Mesendoderm (in vitro differentiated cells): ENCODE data around the gene CHAC1.

Experiments
- DNase-seq: peaks from one replicate; pipeline ENCODE4 v3.0.0; 2013
- H2AK5ac ChIP-seq: 2 replicates; pipeline ENCODE4 v1.6.1; 2013; ENCODE audit warnings: low read length, inconsistent platforms
- H2BK120ac ChIP-seq: 2 replicates; pipeline ENCODE4 v1.6.1; 2013; ENCODE audit warnings: low read depth, mild to moderate bottlenecking, low read length, moderate library complexity, mixed read lengths
- H2BK15ac ChIP-seq: replicated peaks from 2 replicates; pipeline ENCODE4 v1.6.1; 2013; ENCODE audit warnings: low read depth, mild to moderate bottlenecking, moderate library complexity
- H2BK5ac ChIP-seq: 2 replicates; pipeline ENCODE4 v1.6.1; 2013; ENCODE audit warnings: low read length, inconsistent platforms
- H3K18ac ChIP-seq: 2 replicates; pipeline ENCODE4 v1.6.1; 2013; ENCODE audit warnings: mild to moderate bottlenecking, low read length, mixed read lengths
- H3K23ac ChIP-seq: one replicate; pipeline ENCODE4 v1.6.1; 2013; ENCODE audit warnings: low read length
- H3K27ac ChIP-seq: 2 replicates; pipeline ENCODE4 v1.5.1; 2013; ENCODE audit warnings: low read depth, mild to moderate bottlenecking, inconsistent platforms, low read length, moderate library complexity
- H3K27me3 ChIP-seq: 2 replicates; pipeline ENCODE4 v1.6.1; 2013; ENCODE audit warnings: low read length, control low read depth, mild to moderate bottlenecking, inconsistent platforms; ENCODE audit not compliant: insufficient read depth, poor library complexity
- H3K36me3 ChIP-seq: 2 replicates; pipeline ENCODE4 v1.6.1; 2013; ENCODE audit warnings: low read length, inconsistent platforms; ENCODE audit not compliant: control insufficient read depth, insufficient read depth
- H3K4ac ChIP-seq: one replicate; pipeline ENCODE4 v1.6.1; 2013; ENCODE audit warnings: low read depth, mild to moderate bottlenecking, low read length, moderate library complexity
- H3K4me1 ChIP-seq: 2 replicates; pipeline ENCODE4 v1.6.1; 2013; ENCODE audit warnings: low read depth, low read length, inconsistent platforms; ENCODE audit not compliant: control insufficient read depth
- H3K4me2 ChIP-seq: 2 replicates; pipeline ENCODE4 v1.6.1; 2013; ENCODE audit warnings: low read length
- H3K4me3 ChIP-seq: 2 replicates; pipeline ENCODE4 v1.5.1; 2013; ENCODE audit warnings: mild to moderate bottlenecking, low read length
- H3K56ac ChIP-seq: one replicate; pipeline ENCODE4 v1.6.1; 2013; ENCODE audit warnings: low read length
- H3K79me1 ChIP-seq: 2 replicates; pipeline ENCODE4 v1.6.1; 2013; ENCODE audit warnings: low read length, inconsistent platforms
- H3K79me2 ChIP-seq: 2 replicates; pipeline ENCODE4 v1.6.1; 2013; ENCODE audit warnings: mild to moderate bottlenecking, low read length; ENCODE audit not compliant: control insufficient read depth, insufficient read depth
- H3K9ac ChIP-seq: 2 replicates; pipeline ENCODE4 v1.6.1; 2013; ENCODE audit warnings: low read length, inconsistent platforms
- H4K5ac ChIP-seq: one replicate; pipeline ENCODE4 v1.6.1; 2013; ENCODE audit warnings: low read length
- H4K8ac ChIP-seq: one replicate; pipeline ENCODE4 v1.6.1; 2013; ENCODE audit warnings: low read depth, mild to moderate bottlenecking, control low read depth, low read length, moderate library complexity
- WGBS: extraction: QIAGEN DNeasy Blood & Tissue Kit; methylation state at CpG from one replicate; pipeline ENCODE4 v1.1.7; 2013; ENCODE audit warnings: low lambda C conversion rate, missing lambda C conversion rate; ENCODE audit not compliant: insufficient coverage; ENCODE audit errors: extremely low coverage; 5-methylcytosine and 5-hydroxymethylcytosine counted together

The CHAC1 gene

GRCh38 chr15:40984964-40985363, 31.7 kb downstream of the CHAC1 start:
- no peak overlapping the region for H2AK5ac ChIP-seq
- no peak overlapping the region for H3K56ac ChIP-seq
- no peak overlapping the region for H3K4me2 ChIP-seq
- H4K8ac ChIP-seq, result no peak overlapping the region
- H3K9ac ChIP-seq, result no peak overlapping the region
- H2BK120ac ChIP-seq, result no peak overlapping the region
- H3K79me2 ChIP-seq, result no peaks in the 10 kb centered on the region
- H3K27me3 ChIP-seq, result no peaks in the 10 kb centered on the region
- H3K4ac ChIP-seq, result no peak overlapping the region
- H3K4me1 ChIP-seq, result no peaks in the 10 kb centered on the region
- H3K36me3 ChIP-seq, result peaks cover 15% of the 10 kb centered on the region
- no peak overlapping the region for H3K23ac ChIP-seq
- H4K5ac ChIP-seq, result no peak overlapping the region
- no peak overlapping the region for H3K27ac ChIP-seq
- no peak overlapping the region for H3K18ac ChIP-seq
- no peak overlapping the region for H2BK15ac ChIP-seq
- H2BK5ac ChIP-seq, result no peak overlapping the region
- WGBS, result no CpG with 5 or more reads among the region's 4 CpGs
- no peak for DNase-seq
- no peak overlapping the region for H3K4me3 ChIP-seq
- H3K79me1 ChIP-seq, result no peaks in the 10 kb centered on the region

- Histone ChIP-seq H3K4me3 (no peak overlapping the region), H3K18ac (no peak overlapping the region), H3K9ac (no peak overlapping the region), H3K4me1 (no peaks in the 10 kb centered on the region), H3K4me2 (no peak overlapping the region), H3K36me3 (peaks cover 13% of the 10 kb centered on the region), H3K79me1 (no peaks in the 10 kb centered on the region), H3K56ac (no peak overlapping the region), H2BK15ac (no peak overlapping the region), H4K5ac (no peak overlapping the region), H2BK5ac (no peak overlapping the region), H3K23ac (no peak overlapping the region), H2BK120ac (no peak overlapping the region), H3K79me2 (no peaks in the 10 kb centered on the region), H3K4ac (no peak overlapping the region), H3K27me3 (no peaks in the 10 kb centered on the region), H3K27ac (no peak overlapping the region), H2AK5ac (no peak overlapping the region), H4K8ac (no peak overlapping the region)
- no CpG with 5 or more reads among the region's 6 CpGs for WGBS
- DNase-seq, result no peak
Observed at GRCh38 chr15:40985541-40986330, 32.5 kb downstream of the CHAC1 start.

DNA sequence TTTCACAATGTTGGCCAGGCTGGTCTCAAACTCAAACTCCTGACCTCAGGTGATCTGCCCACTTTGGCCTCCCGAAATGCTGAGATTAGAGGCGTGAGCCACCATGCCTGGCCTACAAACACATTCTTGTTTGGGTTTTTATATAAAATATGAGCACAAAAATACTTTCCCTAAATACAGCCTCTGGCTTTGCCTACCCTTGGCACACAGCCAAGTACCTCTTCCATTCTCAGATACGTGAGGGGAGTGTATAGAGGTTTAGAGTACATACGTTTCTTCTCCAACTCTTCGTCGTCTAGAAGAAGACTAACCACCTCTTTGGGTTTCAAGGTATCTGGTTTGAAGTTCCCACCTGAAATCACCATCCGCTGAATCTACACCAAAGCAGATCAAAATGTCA, 33.5 kb downstream of the CHAC1 start:
- H3K79me1 ChIP-seq, result no peaks in the 10 kb centered on the region
- H2BK120ac ChIP-seq, result no peak overlapping the region
- no CpG with 5 or more reads among the region's 7 CpGs for WGBS
- H2BK15ac ChIP-seq, result no peak overlapping the region
- H3K56ac ChIP-seq, result no peak overlapping the region
- H3K4me2 ChIP-seq, result no peak overlapping the region
- no peak overlapping the region for H3K4ac ChIP-seq
- no peak overlapping the region for H3K9ac ChIP-seq
- H4K8ac ChIP-seq, result no peak overlapping the region
- no peak overlapping the region for H2BK5ac ChIP-seq
- no peak for DNase-seq
- no peak overlapping the region for H3K23ac ChIP-seq
- H3K27me3 ChIP-seq, result no peaks in the 10 kb centered on the region
- no peak overlapping the region for H3K18ac ChIP-seq
- H3K4me1 ChIP-seq, result no peaks in the 10 kb centered on the region
- H3K27ac ChIP-seq, result no peak overlapping the region
- no peaks in the 10 kb centered on the region for H3K79me2 ChIP-seq
- H3K4me3 ChIP-seq, result no peak overlapping the region
- peaks cover 10% of the 10 kb centered on the region for H3K36me3 ChIP-seq
- H4K5ac ChIP-seq, result no peak overlapping the region
- no peak overlapping the region for H2AK5ac ChIP-seq

- Histone ChIP-seq H3K4me2 (no peak overlapping the region), H3K9ac (no peak overlapping the region), H3K4ac (no peak overlapping the region), H3K23ac (no peak overlapping the region), H4K5ac (no peak overlapping the region), H3K27ac (no peak overlapping the region), H3K56ac (no peak overlapping the region), H2BK120ac (no peak overlapping the region), H3K79me1 (no peaks in the 10 kb centered on the region), H3K4me1 (no peaks in the 10 kb centered on the region), H2BK5ac (no peak overlapping the region), H4K8ac (no peak overlapping the region), H3K18ac (no peak overlapping the region), H3K27me3 (no peaks in the 10 kb centered on the region), H3K36me3 (peaks cover 9% of the 10 kb centered on the region), H2AK5ac (no peak overlapping the region), H3K4me3 (no peak overlapping the region), H3K79me2 (no peaks in the 10 kb centered on the region), H2BK15ac (no peak overlapping the region)
- WGBS, result no CpG with 5 or more reads among the region's 4 CpGs
- no peak for DNase-seq
Observed at GRCh38 chr15:40988156-40988555, 34.9 kb downstream of the CHAC1 start.

GRCh38 chr15:40990080-40990479, 36.8 kb downstream of the CHAC1 start:
- H2BK120ac ChIP-seq, result no peak overlapping the region
- no peaks in the 10 kb centered on the region for H3K79me2 ChIP-seq
- no peak overlapping the region for H4K8ac ChIP-seq
- H3K27me3 ChIP-seq, result no peaks in the 10 kb centered on the region
- no peak overlapping the region for H3K4ac ChIP-seq
- H3K23ac ChIP-seq, result no peak overlapping the region
- H3K56ac ChIP-seq, result no peak overlapping the region
- peaks cover 2% of the 10 kb centered on the region for H3K36me3 ChIP-seq
- H2BK15ac ChIP-seq, result no peak overlapping the region
- no peaks in the 10 kb centered on the region for H3K79me1 ChIP-seq
- H3K4me2 ChIP-seq, result no peak overlapping the region
- H3K18ac ChIP-seq, result no peak overlapping the region
- no peak overlapping the region for H4K5ac ChIP-seq
- no peak overlapping the region for H3K27ac ChIP-seq
- H2AK5ac ChIP-seq, result no peak overlapping the region
- no peak overlapping the region for H3K9ac ChIP-seq
- no peak overlapping the region for H3K4me3 ChIP-seq
- no peak overlapping the region for H2BK5ac ChIP-seq
- H3K4me1 ChIP-seq, result no peaks in the 10 kb centered on the region
- DNase-seq, result no peak

DNA sequence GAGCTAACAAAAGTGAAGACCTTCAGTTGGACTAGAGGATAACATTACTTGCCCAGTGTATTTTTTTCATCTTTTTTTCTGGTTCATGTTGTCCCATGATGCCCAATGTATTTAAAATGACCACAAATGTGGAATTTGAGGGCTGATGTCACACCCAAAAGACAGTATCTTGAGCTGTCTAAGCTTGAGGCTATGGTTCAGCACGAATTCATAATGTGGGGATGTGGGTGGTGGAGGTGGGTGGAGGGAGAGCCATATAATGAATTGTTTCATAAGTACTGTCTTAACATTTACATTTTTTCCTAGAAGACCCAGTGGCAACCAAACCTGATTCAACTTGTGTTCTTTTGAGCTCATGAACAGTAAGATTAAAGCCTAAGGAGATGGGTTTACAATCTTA, 37.5 kb downstream of the CHAC1 start:
- Histone ChIP-seq H3K36me3 (peaks cover 3% of the 10 kb centered on the region), H3K27ac (no peak overlapping the region), H3K23ac (no peak overlapping the region), H2BK15ac (no peak overlapping the region), H3K4me1 (no peaks in the 10 kb centered on the region), H3K9ac (no peak overlapping the region), H3K4me3 (no peak overlapping the region), H3K18ac (no peak overlapping the region), H3K4ac (no peak overlapping the region), H3K79me1 (no peaks in the 10 kb centered on the region), H4K8ac (no peak overlapping the region), H2AK5ac (no peak overlapping the region), H2BK120ac (no peak overlapping the region), H3K56ac (no peak overlapping the region), H2BK5ac (no peak overlapping the region), H3K27me3 (no peaks in the 10 kb centered on the region), H3K79me2 (no peaks in the 10 kb centered on the region), H3K4me2 (no peak overlapping the region), H4K5ac (no peak overlapping the region)
- no CpG with 5 or more reads among the region's 1 CpG for WGBS
- DNase-seq, result no peak
